ENCODE results near the gene TOR1AIP2. TPM values are rescaled to one million over a fixed set of nuclear protein-coding genes. Genes with fewer than 3 reads are reported as not detected.

Gene TOR1AIP2
- total RNA-seq, 1 experiment from 2014 or later: 28.9 TPM

GRCh38 chr1:179818260-179818659 lies 59.3 kb downstream of the TOR1AIP2 start:
- CTCF ChIA-PET: interaction anchor here (0.6 kb wide), 1 partner anchor 86 kb away, joined by 3 read pairs; no protein-coding TSS in a partner anchor
- POLR2A ChIA-PET (ENCODE audit: unreplicated experiment): no interaction called here
- peaks cover 11% of the 10 kb centered on the region; the same call in 1 of the 2 replicates for H3K4me1 ChIP-seq (ENCODE audit: insufficient read depth, low read length)

GRCh38 chr1:179817789-179818188 lies 59.8 kb downstream of the TOR1AIP2 start:
- H3K4me3 ChIP-seq (ENCODE audit: low read length): no peak overlapping the region
- no peak overlapping the region for H2AFZ ChIP-seq (ENCODE audit: low read length)
- no peak for ATAC-seq
- no peaks in the 10 kb centered on the region for H3K36me3 ChIP-seq (ENCODE audit: low read depth, low read length)
- intact Hi-C loops (cut with micrococcal nuclease): no loop called here
- POLR2A ChIA-PET (ENCODE audit: unreplicated experiment): no interaction called here
- no peak for DNase-seq
- no peaks in the 10 kb centered on the region for H3K79me2 ChIP-seq (ENCODE audit: low read length)
- no peak overlapping the region for H3K27ac ChIP-seq (ENCODE audit: low read length)
- CTCF ChIA-PET: no interaction called here
- TF ChIP-seq EZH2phosphoT487 (IDR thresholded peaks at IDR 0.05; ENCODE audit: borderline replicate concordance, low read length) (no peak), EZH2 (IDR thresholded peaks at IDR 0.05; ENCODE audit: low read length, unreplicated experiment) (no peak), CTCF (conservative IDR thresholded peaks at IDR 0.05; ENCODE audit: low read depth, low read length) (no peak)
- no TSS peak for BruUV-seq (replicated peaks)
- H3K27me3 ChIP-seq (ENCODE audit: low read length): no peaks in the 10 kb centered on the region
- H3K4me1 ChIP-seq (ENCODE audit: insufficient read depth, low read length): peaks cover 11% of the 10 kb centered on the region; the same call in 1 of the 2 replicates
- no peaks in the 10 kb centered on the region for H3K9me2 ChIP-seq (replicated peaks; ENCODE audit: low read length)
- no peaks in the 10 kb centered on the region for H3K9me3 ChIP-seq (ENCODE audit: low read length)
- H3F3A ChIP-seq (ENCODE audit: low read length, unreplicated experiment): no peaks in the 10 kb centered on the region
- H3K4me2 ChIP-seq (ENCODE audit: low read length): no peak overlapping the region
- H4K20me1 ChIP-seq (ENCODE audit: low read length): no peaks in the 10 kb centered on the region
- no peak overlapping the region for H3K9ac ChIP-seq (ENCODE audit: low read length)

More at GRCh38 chr1:179818260-179818659, 59.3 kb downstream of the TOR1AIP2 start:
- no peak overlapping the region for H3K9ac ChIP-seq (ENCODE audit: low read length)
- BruUV-seq (replicated peaks): no TSS peak
- no peak overlapping the region for H3K27ac ChIP-seq (ENCODE audit: low read length)
- no peaks in the 10 kb centered on the region for H3K27me3 ChIP-seq (ENCODE audit: low read length)
- TF ChIP-seq EZH2 (IDR thresholded peaks at IDR 0.05; ENCODE audit: low read length, unreplicated experiment): no peak
- no peak for TF ChIP-seq EZH2phosphoT487 (IDR thresholded peaks at IDR 0.05; ENCODE audit: borderline replicate concordance, low read length)
- TF ChIP-seq CTCF (conservative IDR thresholded peaks at IDR 0.05; ENCODE audit: low read depth, low read length): no peak
- no peak for ATAC-seq
- intact Hi-C loops (cut with micrococcal nuclease): no loop called here
- H3K4me2 ChIP-seq (ENCODE audit: low read length): no peak overlapping the region
- no peaks in the 10 kb centered on the region for H3K79me2 ChIP-seq (ENCODE audit: low read length)
- no peaks in the 10 kb centered on the region for H3K9me3 ChIP-seq (ENCODE audit: low read length)
- H3K4me3 ChIP-seq (ENCODE audit: low read length): no peak overlapping the region
- H3F3A ChIP-seq (ENCODE audit: low read length, unreplicated experiment): no peaks in the 10 kb centered on the region
- H3K36me3 ChIP-seq (ENCODE audit: low read depth, low read length): no peaks in the 10 kb centered on the region
- no peak overlapping the region for H2AFZ ChIP-seq (ENCODE audit: low read length)
- H3K9me2 ChIP-seq (replicated peaks; ENCODE audit: low read length): no peaks in the 10 kb centered on the region
- no peak for DNase-seq
- no peaks in the 10 kb centered on the region for H4K20me1 ChIP-seq (ENCODE audit: low read length)

- Histone ChIP-seq H2AFZ (ENCODE audit: low read length) (no peak overlapping the region), H3K79me2 (ENCODE audit: low read length) (no peaks in the 10 kb centered on the region), H3K9me2 (replicated peaks; ENCODE audit: low read length) (no peaks in the 10 kb centered on the region), H3K27ac (ENCODE audit: low read length) (no peak overlapping the region), H3K36me3 (ENCODE audit: low read depth, low read length) (no peaks in the 10 kb centered on the region), H3K4me3 (ENCODE audit: low read length) (no peak overlapping the region), H3K27me3 (ENCODE audit: low read length) (peaks cover 5% of the 10 kb centered on the region), H4K20me1 (ENCODE audit: low read length) (no peaks in the 10 kb centered on the region), H3F3A (ENCODE audit: low read length, unreplicated experiment) (no peaks in the 10 kb centered on the region), H3K9ac (ENCODE audit: low read length) (no peak overlapping the region), H3K9me3 (ENCODE audit: low read length) (no peaks in the 10 kb centered on the region), H3K4me1 (ENCODE audit: insufficient read depth, low read length) (peaks cover 11% of the 10 kb centered on the region; the same call in 1 of the 2 replicates), H3K4me2 (ENCODE audit: low read length) (no peak overlapping the region)
- intact Hi-C loops (cut with micrococcal nuclease): no loop called here
- ChIA-PET POLR2A (ENCODE audit: unreplicated experiment) (no interaction called here), CTCF (no interaction called here)
- DNase-seq (no peak), ATAC-seq (no peak)
- TF ChIP-seq EZH2 (IDR thresholded peaks at IDR 0.05; ENCODE audit: low read length, unreplicated experiment) (no peak), EZH2phosphoT487 (IDR thresholded peaks at IDR 0.05; ENCODE audit: borderline replicate concordance, low read length) (no peak), CTCF (conservative IDR thresholded peaks at IDR 0.05; ENCODE audit: low read depth, low read length) (no peak)
- BruUV-seq (replicated peaks): no TSS peak
Observed at GRCh38 chr1:179817056-179817455, 60.5 kb downstream of the TOR1AIP2 start.
